NCI-H526 (cell line): Measurements from ENCODE around the gene FBRS.
A peak's percentile ranks its signal among the peaks of the same experiment; 100 is the strongest.
"Not testable (repeated sequence)": the region's sequence is repeated elsewhere in the genome, so short reads cannot be mapped to it uniquely, and the experiment has no call there.

Experiments used
- DNase-seq, 2 experiments: peaks; one replicate each; lab custom pipeline; 2025; lab: John Stamatoyannopoulos, UW

Gene FBRS

GRCh38 chr16:30698139-30698815, 40.0 kb downstream of the FBRS start:
- DNase-seq = peak; percentile 92 to 98

GRCh38 chr16:30698816-30699614, 40.8 kb downstream of the FBRS start, which contains the start of gene SRCAP:
Gene SRCAP, plus strand, starts transcription at chr16:30699171. Its CDS starts 1,654 bp downstream, at chr16:30700825.
- DNase-seq = peak; percentile 62 to 88

- peak in 1 of 2 experiments; percentile 18 for DNase-seq
These were observed 41.4 kb downstream of the FBRS start for GRCh38 chr16:30699615-30700099.

- no peak for DNase-seq
These were observed 42.3 kb downstream of the FBRS start for GRCh38 chr16:30700491-30700890.

- DNase-seq = no peak
These were observed 42.7 kb downstream of the FBRS start for GRCh38 chr16:30700971-30701370.

GRCh38 chr16:30703071-30703470, 44.8 kb downstream of the FBRS start:
- DNase-seq = not testable (repeated sequence)

GRCh38 chr16:30703971-30704370, 45.7 kb downstream of the FBRS start:
- DNase-seq = no peak

GRCh38 chr16:30706046-30706445, 47.8 kb downstream of the FBRS start:
- DNase-seq = no peak

- no peak for DNase-seq
These were observed 52.7 kb downstream of the FBRS start for GRCh38 chr16:30710971-30711370.

GRCh38 chr16:30711712-30712111, 53.5 kb downstream of the FBRS start:
- no peak for DNase-seq

- DNase-seq = no peak
These were observed 57.7 kb downstream of the FBRS start for GRCh38 chr16:30715750-30716445.

GRCh38 chr16:30720086-30720485, 61.9 kb downstream of the FBRS start:
- DNase-seq = no peak
